ENCODE measurements around the gene SEMA3A.

GRCh38 chr7:84069033-84069432 is 125.6 kb downstream of the SEMA3A start:
- TF ChIP-seq, protein P1, sequence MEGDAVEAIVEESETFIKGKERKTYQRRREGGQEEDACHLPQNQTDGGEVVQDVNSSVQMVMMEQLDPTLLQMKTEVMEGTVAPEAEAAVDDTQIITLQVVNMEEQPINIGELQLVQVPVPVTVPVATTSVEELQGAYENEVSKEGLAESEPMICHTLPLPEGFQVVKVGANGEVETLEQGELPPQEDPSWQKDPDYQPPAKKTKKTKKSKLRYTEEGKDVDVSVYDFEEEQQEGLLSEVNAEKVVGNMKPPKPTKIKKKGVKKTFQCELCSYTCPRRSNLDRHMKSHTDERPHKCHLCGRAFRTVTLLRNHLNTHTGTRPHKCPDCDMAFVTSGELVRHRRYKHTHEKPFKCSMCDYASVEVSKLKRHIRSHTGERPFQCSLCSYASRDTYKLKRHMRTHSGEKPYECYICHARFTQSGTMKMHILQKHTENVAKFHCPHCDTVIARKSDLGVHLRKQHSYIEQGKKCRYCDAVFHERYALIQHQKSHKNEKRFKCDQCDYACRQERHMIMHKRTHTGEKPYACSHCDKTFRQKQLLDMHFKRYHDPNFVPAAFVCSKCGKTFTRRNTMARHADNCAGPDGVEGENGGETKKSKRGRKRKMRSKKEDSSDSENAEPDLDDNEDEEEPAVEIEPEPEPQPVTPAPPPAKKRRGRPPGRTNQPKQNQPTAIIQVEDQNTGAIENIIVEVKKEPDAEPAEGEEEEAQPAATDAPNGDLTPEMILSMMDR (IDR thresholded peaks at IDR 0.05; ENCODE audit: low read depth, low read length, missing input control), result no peak
- no peak for TF ChIP-seq FOXA1 (IDR thresholded peaks at IDR 0.05)
- TF ChIP-seq REST (IDR thresholded peaks at IDR 0.05), result no peak
- no peak for TF ChIP-seq SP1 (IDR thresholded peaks at IDR 0.05)
- TF ChIP-seq HNF4G (IDR thresholded peaks at IDR 0.05), result no peak
- TF ChIP-seq YY1 (IDR thresholded peaks at IDR 0.05), result no peak
- no peak for TF ChIP-seq JUND (IDR thresholded peaks at IDR 0.05)
- TF ChIP-seq MAX (IDR thresholded peaks at IDR 0.05), result no peak
- no peak for TF ChIP-seq TAF1 (conservative IDR thresholded peaks at IDR 0.05)
- TF ChIP-seq, protein P2, sequence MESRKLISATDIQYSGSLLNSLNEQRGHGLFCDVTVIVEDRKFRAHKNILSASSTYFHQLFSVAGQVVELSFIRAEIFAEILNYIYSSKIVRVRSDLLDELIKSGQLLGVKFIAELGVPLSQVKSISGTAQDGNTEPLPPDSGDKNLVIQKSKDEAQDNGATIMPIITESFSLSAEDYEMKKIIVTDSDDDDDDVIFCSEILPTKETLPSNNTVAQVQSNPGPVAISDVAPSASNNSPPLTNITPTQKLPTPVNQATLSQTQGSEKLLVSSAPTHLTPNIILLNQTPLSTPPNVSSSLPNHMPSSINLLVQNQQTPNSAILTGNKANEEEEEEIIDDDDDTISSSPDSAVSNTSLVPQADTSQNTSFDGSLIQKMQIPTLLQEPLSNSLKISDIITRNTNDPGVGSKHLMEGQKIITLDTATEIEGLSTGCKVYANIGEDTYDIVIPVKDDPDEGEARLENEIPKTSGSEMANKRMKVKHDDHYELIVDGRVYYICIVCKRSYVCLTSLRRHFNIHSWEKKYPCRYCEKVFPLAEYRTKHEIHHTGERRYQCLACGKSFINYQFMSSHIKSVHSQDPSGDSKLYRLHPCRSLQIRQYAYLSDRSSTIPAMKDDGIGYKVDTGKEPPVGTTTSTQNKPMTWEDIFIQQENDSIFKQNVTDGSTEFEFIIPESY (IDR thresholded peaks at IDR 0.05), result no peak
- no peak for TF ChIP-seq GABPA (IDR thresholded peaks at IDR 0.05 in 1 of 2, conservative IDR thresholded peaks at IDR 0.05 in 1 of 2)

All from liver (tissue), 3 donors.